ENCODE measurements around the gene CD33.
"Not testable (repeated sequence)": the region's sequence is repeated elsewhere in the genome, so short reads cannot be mapped to it uniquely, and the experiment has no call there.

CD33 gene

GRCh38 chr19:51210874-51211361 lies 14.0 kb upstream of the CD33 start:
- DNase-seq = not testable (repeated sequence)

GRCh38 chr19:51211833-51212232 lies 13.0 kb upstream of the CD33 start:
- DNase-seq = no peak

DNA sequence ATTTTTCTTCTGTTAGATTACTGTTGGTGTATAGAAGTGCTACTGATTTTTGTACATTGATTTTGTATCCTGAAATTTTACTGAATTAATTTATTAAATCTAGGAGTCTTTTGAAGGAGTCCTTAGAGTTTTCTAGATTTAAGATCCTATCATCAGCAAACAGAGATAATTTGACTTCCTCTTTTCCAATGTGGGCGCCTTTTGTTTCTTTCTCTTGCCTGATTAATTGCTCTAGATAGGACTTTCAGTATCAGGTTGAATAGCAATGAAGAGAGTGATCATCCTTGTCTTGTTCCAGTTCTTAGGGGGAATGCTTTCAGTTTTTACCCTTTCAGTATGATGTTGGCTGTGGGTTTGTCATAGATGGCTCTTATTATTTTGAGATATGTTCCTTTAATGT lies 5.6 kb upstream of the CD33 start:
- DNase-seq = no peak

- no peak for DNase-seq
Observed at GRCh38 chr19:51219971-51220370, 4.9 kb upstream of the CD33 start.

DNA sequence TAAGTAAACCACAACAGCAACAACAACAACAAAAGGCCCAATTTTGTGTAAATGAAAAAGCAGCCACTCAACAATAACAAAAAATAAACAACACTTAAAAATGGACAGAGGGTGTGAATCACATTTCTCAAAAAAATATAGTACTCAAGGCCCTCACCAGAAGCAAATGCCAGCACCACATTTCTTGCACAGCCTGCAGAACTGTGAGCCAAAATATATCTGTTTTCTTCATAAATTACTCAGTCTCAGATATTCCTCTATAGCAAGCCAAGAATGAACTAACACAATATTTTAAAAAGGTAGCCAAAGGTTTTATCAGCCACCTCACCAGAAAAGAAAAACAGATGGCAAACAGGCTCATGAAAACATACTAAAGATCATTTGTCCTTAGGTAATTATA lies 3.9 kb upstream of the CD33 start:
- no peak for DNase-seq

GRCh38 chr19:51224163-51224641 lies 678 bp upstream of the CD33 start:
- DNase-seq = no peak

DNA sequence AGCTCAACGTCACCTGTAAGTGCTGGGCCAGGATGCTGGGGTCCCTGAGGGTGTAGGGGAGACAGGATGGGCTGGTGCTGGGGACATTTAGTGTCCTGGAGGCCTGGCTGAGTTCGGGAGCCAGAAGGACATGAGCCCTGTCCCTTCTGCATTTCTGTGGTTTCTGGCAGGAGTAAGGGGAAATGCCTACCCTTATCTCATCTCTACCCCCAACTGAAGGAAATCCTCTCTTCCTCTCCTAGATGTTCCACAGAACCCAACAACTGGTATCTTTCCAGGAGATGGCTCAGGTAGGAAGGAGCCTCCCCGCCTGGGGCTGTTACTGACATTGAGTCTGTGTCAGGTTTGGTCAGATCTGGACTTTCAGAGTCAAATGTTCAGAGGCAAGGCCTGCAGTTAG lies 1.2 kb downstream of the CD33 start:
- DNase-seq = no peak

DNA sequence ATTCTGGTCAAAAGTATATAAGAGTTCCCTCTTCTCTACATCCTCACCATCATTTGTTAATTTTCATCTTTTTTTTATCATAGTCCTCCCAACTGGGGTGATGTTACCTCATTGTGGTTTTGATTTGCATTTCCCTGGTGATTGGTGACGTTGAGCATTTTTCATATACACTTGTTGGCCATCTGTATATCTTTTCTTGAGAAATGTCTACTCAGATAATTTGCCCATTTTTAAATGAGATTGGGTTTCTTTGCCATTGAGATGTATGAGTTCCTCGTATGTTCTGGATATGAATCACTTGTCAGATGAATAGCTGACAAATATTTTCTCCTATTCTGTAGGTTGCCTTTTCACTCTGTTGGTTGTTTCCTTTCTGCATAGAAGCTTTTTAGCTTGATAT lies 2.4 kb downstream of the CD33 start:
- DNase-seq = no peak

DNA sequence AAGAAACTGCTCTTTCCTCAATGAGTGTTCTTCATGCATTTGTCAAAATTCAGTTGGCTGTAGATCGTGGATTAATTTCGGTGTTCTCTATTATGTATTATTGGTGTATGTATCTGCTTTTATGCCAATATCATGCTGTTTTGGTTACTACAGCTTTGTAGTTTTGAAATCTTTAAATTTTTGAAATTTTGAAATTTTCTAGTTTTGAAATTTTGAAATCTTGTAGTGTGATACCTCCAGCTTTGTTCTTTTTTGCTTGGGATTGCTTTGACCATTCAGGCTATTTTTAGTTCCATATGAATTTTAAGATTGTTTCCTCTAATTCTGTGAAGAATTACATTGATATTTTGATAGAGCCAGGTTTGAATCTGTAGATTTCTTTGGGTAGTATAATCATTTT lies 3.1 kb downstream of the CD33 start:
- no peak for DNase-seq

DNA sequence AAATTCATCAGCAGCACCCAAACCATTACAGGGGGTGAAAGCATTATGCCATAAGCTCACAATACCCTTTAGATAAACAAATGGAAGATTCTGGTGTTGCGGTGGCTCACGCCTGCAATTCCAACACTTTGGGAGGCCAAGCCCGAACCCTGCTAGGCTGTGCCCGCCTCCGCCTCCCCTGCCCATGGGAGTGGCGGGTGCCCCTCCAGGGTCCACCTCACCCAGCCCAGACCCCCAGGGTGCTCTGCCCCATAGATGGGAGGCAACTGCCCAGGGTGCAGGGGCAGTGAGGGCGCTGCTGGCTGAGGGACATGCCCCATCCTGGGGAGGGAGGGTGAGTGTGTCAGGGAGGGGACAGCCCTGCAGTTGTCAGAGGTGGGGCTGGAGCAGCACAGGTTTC lies 16.0 kb downstream of the CD33 start:
- no peak for DNase-seq

DNA sequence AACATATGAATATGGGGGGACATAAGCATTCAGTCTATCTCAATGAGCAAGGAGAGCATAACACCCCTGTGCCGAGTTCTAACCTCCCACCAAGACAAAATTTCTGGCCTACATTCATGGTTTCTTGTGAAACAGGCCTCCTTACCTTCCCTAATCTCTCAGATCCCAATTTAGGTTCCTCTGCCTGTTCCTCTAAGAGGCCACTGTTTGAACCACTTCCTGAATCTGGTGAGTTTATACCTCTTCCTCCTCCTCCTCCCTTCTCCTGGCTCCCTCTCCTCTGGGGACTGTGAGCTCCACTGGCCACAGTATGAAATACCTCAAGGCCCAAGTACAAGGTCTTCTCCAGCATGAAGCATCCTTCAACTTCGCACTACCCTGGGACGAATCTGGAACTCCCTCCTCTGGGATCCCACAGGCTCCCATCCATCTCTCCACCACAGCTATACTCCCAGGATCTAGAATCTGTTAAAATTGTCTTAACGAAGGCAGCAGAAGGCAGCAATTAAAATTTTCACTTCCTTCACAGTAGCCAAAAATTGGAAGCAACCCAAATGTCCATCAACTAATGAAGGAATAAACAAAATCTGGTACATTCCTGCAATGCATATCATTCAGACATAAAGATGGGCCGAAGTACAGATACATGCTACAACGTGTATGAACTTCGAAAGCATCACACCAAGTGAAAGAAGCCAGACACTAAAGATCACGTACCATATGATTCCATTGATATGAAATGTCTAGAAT lies 18.2 kb downstream of the CD33 start:
- no peak for DNase-seq

- no peak for DNase-seq
Observed at GRCh38 chr19:51246164-51246552, 21.3 kb downstream of the CD33 start.

DNA sequence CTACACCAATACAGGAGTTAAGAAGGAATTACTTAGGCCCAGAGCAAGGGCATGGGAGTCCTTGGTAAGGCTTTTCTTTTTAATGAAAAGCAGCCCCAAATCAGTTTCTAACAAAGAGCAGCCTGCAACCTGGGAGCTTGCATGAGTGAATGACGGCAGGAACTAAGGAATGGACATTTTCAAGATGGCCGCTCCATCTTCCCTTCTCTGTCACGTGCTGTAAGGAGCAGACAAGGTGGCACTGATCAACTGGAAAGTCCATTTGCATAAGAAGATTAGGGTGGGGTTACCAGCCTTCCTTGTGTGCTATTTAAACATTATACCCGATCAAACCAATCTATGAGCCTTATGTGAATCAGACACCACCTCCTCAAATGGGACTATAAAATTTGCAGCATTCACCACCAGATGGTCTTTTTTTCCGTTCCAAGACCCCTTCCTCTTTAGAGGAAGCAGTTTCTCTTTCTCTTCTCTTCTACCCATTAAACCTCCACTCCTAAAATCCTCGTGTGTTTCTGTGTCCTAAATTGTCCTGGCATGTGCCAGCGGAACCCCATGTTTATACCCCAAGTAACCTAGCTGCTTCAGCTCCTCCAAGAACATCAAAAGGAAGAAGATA lies 23.2 kb downstream of the CD33 start:
- no peak for DNase-seq

- DNase-seq = no peak
Observed at GRCh38 chr19:51250786-51251467, 26.0 kb downstream of the CD33 start, which contains the start of gene SIGLECL1. Gene SIGLECL1 (plus strand): TSS chr19:51251080. CDS start chr19:51264073, 12,993 bp downstream.

GRCh38 chr19:51251468-51251820 lies 26.6 kb downstream of the CD33 start:
- no peak for DNase-seq

DNA sequence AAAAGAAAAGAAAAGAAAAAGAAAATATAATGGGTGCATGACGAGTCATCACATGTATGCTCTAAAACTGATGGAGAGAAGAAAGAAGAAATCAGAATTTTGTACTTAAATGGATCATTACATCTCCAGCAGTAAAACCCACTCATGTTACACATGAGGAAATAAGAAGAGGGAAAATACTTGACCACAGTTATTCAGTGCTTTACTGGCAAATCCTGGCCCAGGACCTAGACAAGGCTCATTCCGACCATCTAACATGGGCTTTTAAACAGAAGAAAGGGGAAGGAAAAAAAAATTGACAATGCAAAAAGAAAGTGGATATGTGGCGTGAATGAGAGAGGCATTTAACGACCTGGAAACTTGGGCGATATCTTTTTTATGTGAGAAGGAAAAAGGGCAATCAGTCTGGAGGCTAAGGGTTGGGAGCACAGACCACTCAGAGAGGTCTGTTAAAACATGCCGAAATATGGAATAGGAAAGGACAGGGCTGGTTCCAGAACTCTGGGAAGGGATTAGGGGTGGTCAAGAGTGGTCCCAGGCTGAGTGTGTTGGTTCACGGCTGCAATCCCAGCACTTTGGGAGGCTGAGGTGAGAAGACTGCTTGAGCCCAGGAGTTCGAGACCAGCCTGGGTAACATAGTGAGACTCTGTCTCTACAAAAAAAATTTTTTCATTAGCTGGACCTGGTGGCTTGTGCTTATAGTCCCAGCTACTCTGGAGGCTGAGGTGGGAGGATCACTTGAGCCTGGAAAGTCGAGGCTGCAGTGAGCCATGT lies 27.6 kb downstream of the CD33 start:
- DNase-seq = no peak

- DNase-seq = no peak
Observed at GRCh38 chr19:51253088-51253806, 28.4 kb downstream of the CD33 start.

DNA sequence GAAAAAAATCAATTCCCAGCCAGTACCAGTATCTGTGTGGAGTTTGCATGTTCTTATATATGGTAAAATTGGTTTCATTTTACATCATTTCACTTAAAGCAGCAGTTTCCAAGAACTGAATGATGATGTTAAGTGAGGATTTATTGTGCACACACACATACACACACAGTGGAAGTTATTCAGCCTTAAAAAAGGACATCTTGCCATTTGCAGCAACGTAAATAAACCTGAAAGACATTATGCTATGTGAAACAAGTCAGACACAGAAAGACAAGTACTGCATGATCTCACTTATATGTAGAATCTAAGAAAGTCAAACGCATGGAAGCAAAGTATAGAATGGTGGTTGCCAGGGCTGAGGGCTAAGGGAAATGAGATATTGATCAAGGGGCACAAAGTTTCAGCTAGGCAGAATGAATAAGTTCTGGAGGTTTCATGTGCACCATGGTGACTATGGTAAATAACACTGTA lies 31.3 kb downstream of the CD33 start:
- DNase-seq = no peak

DNA sequence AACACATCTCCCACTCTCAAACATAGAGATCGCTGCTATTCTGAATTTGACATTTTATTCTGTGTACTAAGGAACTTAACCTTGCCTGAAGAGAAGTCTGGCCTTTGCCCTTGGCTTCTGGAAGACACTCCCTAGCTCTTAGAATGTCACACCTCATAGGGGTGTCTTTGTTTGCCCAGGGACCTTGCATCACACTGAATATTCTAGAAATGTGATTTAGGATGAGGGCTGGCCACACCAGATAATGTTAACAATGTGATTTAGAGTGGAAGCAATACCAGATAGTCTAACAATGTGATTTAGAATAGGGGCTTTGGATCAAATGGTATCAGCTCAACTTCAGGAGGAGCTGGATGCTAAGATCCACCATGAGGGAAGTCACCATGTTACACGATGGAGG lies 32.6 kb downstream of the CD33 start:
- DNase-seq = no peak

DNA sequence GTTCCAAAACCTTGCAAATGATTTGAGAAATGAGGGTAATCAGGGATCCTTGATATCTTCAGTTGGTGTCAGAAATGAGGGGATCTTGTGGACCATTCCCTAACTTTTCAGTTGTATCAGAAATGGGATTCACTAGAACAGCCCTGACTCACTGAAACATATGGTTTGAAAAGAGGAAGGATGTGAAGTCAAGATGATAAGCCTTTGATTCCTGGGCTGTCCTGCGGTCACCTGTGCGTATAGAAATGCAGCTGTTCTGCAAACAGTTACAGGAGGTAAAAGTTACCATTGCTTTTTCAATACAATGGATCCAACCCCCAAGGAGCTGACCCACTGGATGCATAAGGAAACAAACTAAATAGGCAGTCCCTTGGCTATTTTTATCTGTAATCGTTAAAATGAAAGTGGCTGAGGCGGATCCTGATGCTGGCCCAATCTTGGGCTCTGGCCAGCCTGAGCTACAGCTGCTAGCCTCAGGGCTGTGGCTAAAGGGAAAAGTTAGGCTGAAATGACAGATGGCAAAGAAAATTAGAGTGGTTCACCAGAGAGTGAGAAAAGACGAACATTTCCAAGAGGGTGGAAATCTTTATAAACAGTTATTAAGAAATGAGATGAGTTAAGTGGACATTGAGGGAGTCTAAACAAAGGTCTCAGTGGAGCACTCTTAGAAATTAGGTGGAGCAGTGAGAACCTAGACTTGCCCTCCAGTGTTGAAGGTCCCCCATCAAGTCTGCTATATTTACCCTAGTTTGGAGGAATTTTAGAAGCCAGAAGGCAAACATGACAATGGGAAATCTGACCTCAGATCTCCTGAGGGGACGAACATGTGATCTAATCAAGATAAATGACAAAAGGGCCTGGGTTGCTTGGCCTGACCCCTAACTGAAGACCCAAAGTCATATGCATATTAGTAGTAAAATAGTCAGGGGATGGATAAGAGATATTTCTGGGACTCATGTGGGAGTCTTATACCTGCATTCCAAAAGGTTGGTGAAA lies 33.6 kb downstream of the CD33 start:
- DNase-seq = no peak

Data from T-helper 9 cell (primary cell).